Gastroesophageal sphincter (tissue), 4 donors: ENCODE data around the gene C1QTNF9B. TPM values are rescaled to one million over a fixed set of nuclear protein-coding genes. Genes with fewer than 3 reads are reported as not detected.

Experiments used
- ATAC-seq: fragments of 150-250 bp; one replicate; pipeline ENCODE4 v1.9.1; 2016; ENCODE audit warnings: mild to moderate bottlenecking, moderate library complexity
- H3K27ac ChIP-seq, 4 donors: fragments of 200-600 bp; sonication (generic) in 3 of 4; 1 replicate in 3 of 4; 2 replicates in 1 of 4; pipeline ENCODE4 v1.5.1; 2016 to 2019
- H3K27me3 ChIP-seq: fragments of 200-600 bp; sonication (generic); one replicate; pipeline ENCODE4 v1.5.1; 2019
- H3K36me3 ChIP-seq, 2 donors: fragments of 200-600 bp; sonication (generic); one replicate each; pipeline ENCODE4 v1.5.1; 2019; ENCODE audit warnings: control low read depth in 1 of 2
- H3K4me1 ChIP-seq, 3 donors: fragments of 200-600 bp; sonication (generic); 1 replicate in 2 of 3; 2 replicates in 1 of 3; pipeline ENCODE4 v1.5.1; 2016 to 2019; ENCODE audit warnings: control low read depth in 2 of 3
- H3K4me3 ChIP-seq, 2 donors: fragments of 200-600 bp; sonication (generic); one replicate each; pipeline ENCODE4 v1.5.1; 2019; ENCODE audit warnings: mild to moderate bottlenecking in 1 of 2, moderate library complexity in 1 of 2
- H3K9me3 ChIP-seq, 3 donors: fragments of 200-600 bp; sonication (generic); one replicate each; pipeline ENCODE4 v1.5.1; 2017 to 2019; ENCODE audit warnings: control low read depth in 2 of 3
- EP300 ChIP-seq: sonication (generic); formaldehyde crosslinking; IDR thresholded peaks from one replicate; pipeline ENCODE4 v1.6.1; 2017; ENCODE audit warnings: antibody characterized with exemption, mild to moderate bottlenecking
- POLR2A ChIP-seq, 2 donors: fragments of 450-650 bp; IDR thresholded peaks; one replicate each; pipeline ENCODE4 v1.6.1; 2017; ENCODE audit warnings: antibody characterized with exemption in 2 of 2, mild to moderate bottlenecking in 2 of 2, moderate library complexity in 1 of 2
- POLR2AphosphoS5 ChIP-seq: sonication (generic); formaldehyde crosslinking; IDR thresholded peaks from one replicate; pipeline ENCODE4 v1.6.1; 2017; ENCODE audit warnings: antibody characterized with exemption
- WGBS, 2 donors: methylation state at CpG; one replicate each; pipeline ENCODE4 v1.1.5; 2018; ENCODE audit warnings: low coverage in 1 of 2; 5-methylcytosine and 5-hydroxymethylcytosine counted together
- total RNA-seq, 4 donors: library from RNA; depleted of rRNA; stranded (reverse); fragments of >200 nt; gene quantifications; one replicate each; pipeline ENCODE4 v1.1.0, GENCODE V29; 2016
- TF ChIP-seq, protein P1 (sequence below), 4 experiments: fragments of 200-600 bp in 2 of 4; fragments of 450-650 bp in 2 of 4; sonication (generic) in 1 of 4; IDR thresholded peaks; one replicate each; pipeline ENCODE4 v1.5.1; 2017 to 2019; ENCODE audit warnings: antibody characterized with exemption in 4 of 4, mild to moderate bottlenecking in 2 of 4, moderate library complexity in 2 of 4

The C1QTNF9B gene
- total RNA-seq, 4 donors from 2014 or later = 0.37 to 2.6 TPM; not detected in 2

- ATAC-seq = no peak
- WGBS, 2 donors = 64 to 92% methylated on average over 5 of the region's 5 CpGs
Measured at GRCh38 chr13:23858546-23858945, 38.8 kb downstream of the C1QTNF9B start.

GRCh38 chr13:23856008-23856750 lies 41.1 kb downstream of the C1QTNF9B start:
- no peak overlapping the region for H3K4me3 ChIP-seq
- H3K27ac ChIP-seq = no peak overlapping the region
- H3K9me3 ChIP-seq = no peaks in the 10 kb centered on the region
- H3K27me3 ChIP-seq = no peaks in the 10 kb centered on the region
- WGBS, 2 donors = 85 to 89% methylated on average over 3 to 5 of the region's 5 CpGs
- H3K4me1 ChIP-seq = no peaks in the 10 kb centered on the region
- H3K36me3 ChIP-seq = peaks cover 0 to 38% of the 10 kb centered on the region in 2 donors
- TF ChIP-seq EP300 (no peak), POLR2A (IDR thresholded peaks at IDR 0.05) (no peak), POLR2AphosphoS5 (no peak)
- TF ChIP-seq, protein P1, sequence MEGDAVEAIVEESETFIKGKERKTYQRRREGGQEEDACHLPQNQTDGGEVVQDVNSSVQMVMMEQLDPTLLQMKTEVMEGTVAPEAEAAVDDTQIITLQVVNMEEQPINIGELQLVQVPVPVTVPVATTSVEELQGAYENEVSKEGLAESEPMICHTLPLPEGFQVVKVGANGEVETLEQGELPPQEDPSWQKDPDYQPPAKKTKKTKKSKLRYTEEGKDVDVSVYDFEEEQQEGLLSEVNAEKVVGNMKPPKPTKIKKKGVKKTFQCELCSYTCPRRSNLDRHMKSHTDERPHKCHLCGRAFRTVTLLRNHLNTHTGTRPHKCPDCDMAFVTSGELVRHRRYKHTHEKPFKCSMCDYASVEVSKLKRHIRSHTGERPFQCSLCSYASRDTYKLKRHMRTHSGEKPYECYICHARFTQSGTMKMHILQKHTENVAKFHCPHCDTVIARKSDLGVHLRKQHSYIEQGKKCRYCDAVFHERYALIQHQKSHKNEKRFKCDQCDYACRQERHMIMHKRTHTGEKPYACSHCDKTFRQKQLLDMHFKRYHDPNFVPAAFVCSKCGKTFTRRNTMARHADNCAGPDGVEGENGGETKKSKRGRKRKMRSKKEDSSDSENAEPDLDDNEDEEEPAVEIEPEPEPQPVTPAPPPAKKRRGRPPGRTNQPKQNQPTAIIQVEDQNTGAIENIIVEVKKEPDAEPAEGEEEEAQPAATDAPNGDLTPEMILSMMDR (IDR thresholded peaks at IDR 0.05) = no peak
- no peak for ATAC-seq

More at GRCh38 chr13:23858546-23858945, 38.8 kb downstream of the C1QTNF9B start:
- Histone ChIP-seq H3K27me3 (no peaks in the 10 kb centered on the region), H3K9me3 (no peaks in the 10 kb centered on the region), H3K4me1 (peaks cover 0 to 12% (median 0%) of the 10 kb centered on the region in 3 donors), H3K36me3 (peaks cover 0 to 44% of the 10 kb centered on the region in 2 donors), H3K4me3 (no peak overlapping the region), H3K27ac (no peak overlapping the region)
- TF ChIP-seq POLR2A (IDR thresholded peaks at IDR 0.05) (no peak), EP300 (no peak), POLR2AphosphoS5 (no peak)
- TF ChIP-seq, protein P1 (IDR thresholded peaks at IDR 0.05) = no peak

- ATAC-seq = no peak
- no peak overlapping the region for H3K27ac ChIP-seq
- no peak overlapping the region for H3K4me3 ChIP-seq
- H3K9me3 ChIP-seq = no peaks in the 10 kb centered on the region
- H3K36me3 ChIP-seq = peaks cover 0 to 33% of the 10 kb centered on the region in 2 donors
- WGBS, 2 donors = 85 to 89% methylated on average over 3 of the region's 3 CpGs
- TF ChIP-seq POLR2A (IDR thresholded peaks at IDR 0.05) (no peak), POLR2AphosphoS5 (no peak), EP300 (no peak)
- TF ChIP-seq, protein P1 (IDR thresholded peaks at IDR 0.05) = no peak
- no peaks in the 10 kb centered on the region for H3K4me1 ChIP-seq
- H3K27me3 ChIP-seq = no peaks in the 10 kb centered on the region
Measured at GRCh38 chr13:23855360-23855759, 41.9 kb downstream of the C1QTNF9B start.

GRCh38 chr13:23852351-23852750 lies 45.0 kb downstream of the C1QTNF9B start:
- H3K27ac ChIP-seq = no peak overlapping the region
- no peaks in the 10 kb centered on the region for H3K27me3 ChIP-seq
- peaks cover 0 to 16% (median 4%) of the 10 kb centered on the region in 3 donors for H3K4me1 ChIP-seq
- no peak overlapping the region for H3K4me3 ChIP-seq
- H3K9me3 ChIP-seq = no peaks in the 10 kb centered on the region
- no peak for ATAC-seq
- H3K36me3 ChIP-seq = peaks cover 0 to 14% of the 10 kb centered on the region in 2 donors
- TF ChIP-seq POLR2A (IDR thresholded peaks at IDR 0.05) (no peak), EP300 (no peak), POLR2AphosphoS5 (no peak)
- TF ChIP-seq, protein P1 (IDR thresholded peaks at IDR 0.05) = no peak
- 100% methylated on average over 1 of the region's 2 CpGs; no CpG with 5 or more reads in 1 of the 2 donors for WGBS, 2 donors

- no peak for ATAC-seq
- H3K27ac ChIP-seq = no peak overlapping the region
Measured at GRCh38 chr13:23851106-23851505, 46.2 kb downstream of the C1QTNF9B start.

More at GRCh38 chr13:23851106-23851505, 46.2 kb downstream of the C1QTNF9B start:
- Histone ChIP-seq H3K9me3 (no peaks in the 10 kb centered on the region), H3K4me1 (peaks cover 0 to 16% (median 4%) of the 10 kb centered on the region in 3 donors), H3K4me3 (no peak overlapping the region), H3K36me3 (peaks cover 0 to 8% of the 10 kb centered on the region in 2 donors), H3K27me3 (no peaks in the 10 kb centered on the region)
- TF ChIP-seq POLR2A (IDR thresholded peaks at IDR 0.05) (no peak), POLR2AphosphoS5 (no peak)
- TF ChIP-seq, protein P1 (IDR thresholded peaks at IDR 0.05) = no peak
- WGBS, 2 donors = 70 to 71% methylated on average over 1 to 2 of the region's 2 CpGs
